GM12801 (cell line): ENCODE results near the gene NDUFA13.

Experiments
- CTCF ChIP-seq: IDR thresholded peaks from one replicate; pipeline ENCODE4 v1.5.1; 2011; ENCODE audit warnings: control low read depth; ENCODE audit not compliant: insufficient read length; ENCODE audit errors: extremely low read depth

Gene NDUFA13

GRCh38 chr19:19544954-19545591 is 29.0 kb downstream of the NDUFA13 start:
- TF ChIP-seq CTCF: no peak

- TF ChIP-seq CTCF: no peak
Observed at GRCh38 chr19:19545707-19546106, 29.7 kb downstream of the NDUFA13 start.

GRCh38 chr19:19546751-19547162 is 30.7 kb downstream of the NDUFA13 start:
- no peak for TF ChIP-seq CTCF

- no peak for TF ChIP-seq CTCF
Observed at GRCh38 chr19:19547674-19548336, 31.8 kb downstream of the NDUFA13 start.

GRCh38 chr19:19548915-19549759 is 33.1 kb downstream of the NDUFA13 start:
- TF ChIP-seq CTCF: no peak

GRCh38 chr19:19549804-19550464 is 33.9 kb downstream of the NDUFA13 start:
- TF ChIP-seq CTCF: no peak

- no peak for TF ChIP-seq CTCF
Observed at GRCh38 chr19:19550485-19550929, 34.5 kb downstream of the NDUFA13 start.
